MCF 10A (cell line): ENCODE measurements around the gene LPIN1. TPM values are rescaled to one million over a fixed set of nuclear protein-coding genes. Genes with fewer than 3 reads are reported as not detected.
"Not testable (repeated sequence)": the region's sequence is repeated elsewhere in the genome, so short reads cannot be mapped to it uniquely, and the experiment has no call there.

ENCODE experiments used
- BruUV-seq: library from RNA; stranded (reverse); fragments of 400-500 nt; replicated peaks from 2 replicates; lab custom pipeline; 2021; lab: Mats Ljungman, UMichigan
- CTCF ChIA-PET: fragments of 300-600 bp; sonication (Branson Sonifier 250); formaldehyde crosslinking; extraction: SDS; loops from one replicate; lab custom pipeline; 2021; ENCODE audit warnings: antibody characterized with exemption, inconsistent platforms; lab: Yijun Ruan, JAX
- POLR2A ChIA-PET: fragments of 300-600, 350-650 bp; sonication (Branson Sonifier 250); formaldehyde crosslinking; extraction: SDS; loops from one replicate; lab custom pipeline; 2020; ENCODE audit warnings: antibody characterized with exemption, inconsistent platforms; lab: Yijun Ruan, JAX
- DNase-seq: peaks from one replicate; pipeline ENCODE4 v3.0.0-alpha.2; 2018; ENCODE audit not compliant: unreplicated experiment
- H3K27ac Mint-ChIP-seq: one replicate; pipeline ENCODE4 v1.8.0; 2022; ENCODE audit warnings: mild to moderate bottlenecking, low read depth, mixed read lengths; ENCODE audit not compliant: unreplicated experiment
- H3K27me3 Mint-ChIP-seq: one replicate; pipeline ENCODE4 v1.8.0; 2022; ENCODE audit warnings: mixed read lengths; ENCODE audit not compliant: insufficient read depth, unreplicated experiment
- H3K36me3 Mint-ChIP-seq: one replicate; pipeline ENCODE4 v1.8.0; 2022; ENCODE audit warnings: mild to moderate bottlenecking, moderate library complexity, mixed read lengths; ENCODE audit not compliant: insufficient read depth, unreplicated experiment
- H3K4me1 Mint-ChIP-seq: one replicate; pipeline ENCODE4 v1.8.0; 2022; ENCODE audit warnings: mixed read lengths; ENCODE audit not compliant: insufficient read depth, unreplicated experiment
- H3K4me3 Mint-ChIP-seq: one replicate; pipeline ENCODE4 v1.8.0; 2022; ENCODE audit warnings: mild to moderate bottlenecking, moderate library complexity, mixed read lengths; ENCODE audit not compliant: unreplicated experiment
- H3K9me3 Mint-ChIP-seq: one replicate; pipeline ENCODE4 v1.8.0; 2022; ENCODE audit warnings: mixed read lengths; ENCODE audit not compliant: unreplicated experiment
- CTCF ChIP-seq: fragments of 200-600 bp; IDR thresholded peaks from one replicate; pipeline ENCODE4 v1.8.0; 2022; ENCODE audit warnings: antibody characterized with exemption, mild to moderate bottlenecking; ENCODE audit not compliant: unreplicated experiment
- intact Hi-C: fragments of 100-400 bp; cut with micrococcal nuclease; formaldehyde crosslinking; loops from 2 replicates; pipeline ENCODE4 v1.14.1; 2022
- total RNA-seq: library from RNA; stranded (reverse); gene quantifications from 2 replicates; pipeline ENCODE4 v1.2.3, GENCODE V29; 2022

LPIN1 gene
- total RNA-seq, 1 experiment from 2014 or later = 65.7 TPM

DNA sequence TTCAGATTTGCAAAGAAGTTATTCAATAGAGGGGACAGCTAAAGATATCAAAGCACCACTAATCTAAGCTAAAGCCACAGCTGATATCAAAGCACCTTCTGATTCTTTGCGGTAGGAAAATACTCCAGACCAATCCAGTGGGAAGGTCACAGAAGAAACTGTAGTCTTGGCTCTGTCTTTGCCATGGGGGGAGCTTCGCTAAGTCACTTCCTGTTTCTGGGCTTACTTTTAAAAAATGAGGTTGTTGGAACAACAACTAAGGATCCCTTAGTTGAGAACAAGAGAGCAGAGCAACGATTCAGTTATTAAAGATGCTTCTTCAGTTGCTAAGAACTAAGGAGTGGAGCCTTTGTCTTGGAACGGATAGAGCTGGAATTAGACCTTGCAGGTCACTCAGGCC lies 12.2 kb downstream of the LPIN1 start:
- peak overlapping the region; percentile 40 for H3K27ac Mint-ChIP-seq
- no peak overlapping the region for H3K4me3 Mint-ChIP-seq
- TF ChIP-seq CTCF = no peak
- ChIA-PET CTCF (interaction anchor here (0.6 to 2.0 kb wide), 11 partner anchors 8 to 627 kb away, joined by 3 to 7 read pairs (median 3); no protein-coding TSS in a partner anchor), POLR2A (interaction anchor here (1.0 to 1.5 kb wide), 2 partner anchors 11 to 14 kb away, joined by 3 to 6 read pairs; no protein-coding TSS in a partner anchor)
- H3K36me3 Mint-ChIP-seq = peaks cover 70% of the 10 kb centered on the region
- intact Hi-C loops = no loop called here
- H3K27me3 Mint-ChIP-seq = no peaks in the 10 kb centered on the region
- no TSS peak for BruUV-seq
- DNase-seq = no peak
- no peaks in the 10 kb centered on the region for H3K9me3 Mint-ChIP-seq
- H3K4me1 Mint-ChIP-seq = peaks cover 42% of the 10 kb centered on the region

DNA sequence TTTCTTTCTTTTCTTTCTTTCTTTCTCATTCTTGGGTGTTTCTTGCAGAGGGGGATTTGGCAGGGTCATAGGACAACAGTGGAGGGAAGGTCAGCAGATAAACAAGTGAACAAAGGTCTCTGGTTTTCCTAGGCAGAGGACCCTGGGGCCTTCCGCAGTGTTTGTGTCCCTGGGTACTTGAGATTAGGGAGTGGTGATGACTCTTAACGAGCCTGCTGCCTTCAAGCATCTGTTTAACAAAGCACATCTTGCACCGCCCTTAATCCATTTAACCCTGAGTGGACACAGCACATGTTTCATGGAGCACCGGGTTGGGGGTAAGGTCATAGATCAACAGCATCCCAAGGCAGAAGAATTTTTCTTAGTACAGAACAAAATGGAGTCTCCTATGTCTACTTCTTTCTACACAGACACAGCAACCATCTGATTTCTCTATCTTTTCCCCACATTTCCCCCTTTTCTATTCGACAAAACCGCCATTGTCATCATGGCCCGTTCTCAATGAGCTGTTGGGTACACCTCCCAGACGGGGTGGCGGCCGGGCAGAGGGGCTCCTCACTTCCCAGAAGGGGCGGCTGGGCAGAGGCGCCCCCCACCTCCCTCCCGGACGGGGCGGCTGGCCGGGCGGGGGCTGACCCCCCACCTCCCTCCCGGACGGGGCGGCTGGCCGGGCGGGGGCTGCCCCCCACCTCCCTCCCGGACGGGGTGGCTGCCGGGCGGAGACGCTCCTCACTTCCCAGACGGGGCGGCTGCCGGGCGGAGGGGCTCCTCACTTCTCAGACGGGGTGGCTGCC lies 12.9 kb downstream of the LPIN1 start:
- Mint-ChIP-seq H3K27ac (peak overlapping the region; percentile 40), H3K4me1 (peaks cover 37% of the 10 kb centered on the region), H3K36me3 (peaks cover 75% of the 10 kb centered on the region)
- BruUV-seq, H3K27me3 Mint-ChIP-seq, intact Hi-C loops, H3K9me3 Mint-ChIP-seq, H3K4me3 Mint-ChIP-seq, DNase-seq: not testable (repeated sequence)
- CTCF ChIA-PET = interaction anchor here (0.5 to 2.0 kb wide), 6 partner anchors 21 to 926 kb away, joined by 3 to 6 read pairs (median 4); no protein-coding TSS in a partner anchor
- POLR2A ChIA-PET = interaction anchor here (1.0 to 1.5 kb wide), 2 partner anchors 11 to 15 kb away, joined by 3 to 6 read pairs; no protein-coding TSS in a partner anchor

DNA sequence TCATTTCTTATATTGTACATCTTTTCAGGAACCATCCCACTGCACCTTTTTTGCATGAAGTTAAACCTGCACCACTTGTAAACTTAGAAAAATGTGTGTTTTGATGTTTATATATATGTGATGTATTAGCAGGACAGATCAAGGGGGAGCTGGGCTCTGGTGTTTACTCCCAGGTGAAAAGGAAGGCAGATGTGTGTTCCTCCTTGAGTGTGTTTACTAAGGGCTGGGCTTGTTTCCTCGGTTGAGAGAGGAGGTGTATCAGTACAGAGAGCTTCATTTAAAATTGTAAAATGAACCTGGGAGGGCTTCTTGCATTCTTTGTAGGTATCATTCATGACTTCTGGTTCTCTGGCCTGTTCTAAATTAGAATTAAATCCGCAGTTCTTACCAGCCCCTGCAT lies 14.8 kb downstream of the LPIN1 start:
- Mint-ChIP-seq H3K27ac (no peak overlapping the region), H3K4me3 (no peak overlapping the region), H3K4me1 (peaks cover 32% of the 10 kb centered on the region), H3K36me3 (peaks cover 81% of the 10 kb centered on the region), H3K27me3 (no peaks in the 10 kb centered on the region), H3K9me3 (no peaks in the 10 kb centered on the region)
- TF ChIP-seq CTCF = no peak
- intact Hi-C loops = no loop called here
- no TSS peak for BruUV-seq
- DNase-seq = no peak
- POLR2A ChIA-PET = interaction anchor here (0.6 to 1.2 kb wide), 3 partner anchors 10 to 28 kb away, joined by 3 to 4 read pairs (median 3); no protein-coding TSS in a partner anchor
- CTCF ChIA-PET = interaction anchor here (1.1 to 2.2 kb wide), 5 partner anchors 10 to 80 kb away, joined by 3 to 11 read pairs (median 4); no protein-coding TSS in a partner anchor

DNA sequence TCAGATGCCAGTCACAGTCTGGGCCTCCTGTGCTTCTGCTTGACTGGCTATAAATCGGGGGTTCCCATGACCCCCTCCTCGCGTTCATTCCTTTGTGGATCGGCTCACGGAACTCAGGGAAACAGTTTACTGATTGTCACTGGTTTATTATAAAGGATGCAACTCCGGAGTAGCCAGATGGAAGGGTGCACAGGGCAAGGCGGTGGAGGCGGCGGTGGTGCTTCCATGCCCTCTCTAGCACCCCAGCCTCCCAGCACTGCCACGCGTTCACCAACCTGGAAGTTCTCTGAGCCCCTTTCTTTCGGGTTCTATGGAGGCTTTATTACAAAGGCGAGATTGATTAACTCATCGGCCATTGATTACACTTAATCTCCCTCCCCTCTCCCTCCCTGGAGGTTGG lies 15.6 kb downstream of the LPIN1 start:
- H3K9me3 Mint-ChIP-seq = no peaks in the 10 kb centered on the region
- ChIA-PET CTCF (interaction anchor here (1.1 to 2.2 kb wide), 2 partner anchors 17 to 81 kb away, joined by 3 to 11 read pairs; no protein-coding TSS in a partner anchor), POLR2A (no interaction called here)
- H3K36me3 Mint-ChIP-seq = peaks cover 85% of the 10 kb centered on the region
- no peak overlapping the region for H3K4me3 Mint-ChIP-seq
- no peak overlapping the region for H3K27ac Mint-ChIP-seq
- DNase-seq = no peak
- no TSS peak for BruUV-seq
- peaks cover 32% of the 10 kb centered on the region for H3K4me1 Mint-ChIP-seq
- H3K27me3 Mint-ChIP-seq = no peaks in the 10 kb centered on the region
- TF ChIP-seq CTCF = no peak
- intact Hi-C loops = no loop called here
